SK-N-SH (cell line): ENCODE measurements around the gene SLC47A1. TPM values are rescaled to one million over a fixed set of nuclear protein-coding genes. Genes with fewer than 3 reads are reported as not detected.

Experiments
- CTCF ChIA-PET: fragments of 300-600, 350-600 bp; formaldehyde crosslinking; extraction: SDS; loops from one replicate; lab custom pipeline; 2021; lab: Yijun Ruan, JAX
- POLR2A ChIA-PET: fragments of 350-600 bp; sonication (Branson Sonifier 250); formaldehyde crosslinking; extraction: SDS; loops from one replicate; lab custom pipeline; 2020; ENCODE audit warnings: antibody characterized with exemption, inconsistent platforms; lab: Yijun Ruan, JAX
- DNase-seq: peaks from one replicate; pipeline ENCODE4 v3.0.0; 2012
- H2AFZ ChIP-seq: fragments of 200-600 bp; sonication (generic); 2 replicates; pipeline ENCODE4 v1.8.1; 2016; ENCODE audit warnings: antibody characterized with exemption, mild to moderate bottlenecking, low read depth
- H3F3A ChIP-seq: fragments of 200-600 bp; sonication (generic); replicated peaks from 2 replicates; pipeline ENCODE3; 2016; ENCODE audit warnings: antibody characterized with exemption, mild to moderate bottlenecking; ENCODE audit not compliant: insufficient read depth
- H3K27ac ChIP-seq, 2 experiments: fragments of 200-500 bp in 1 of 2; fragments of 200-600 bp in 1 of 2; sonication (Bioruptor generic) in 1 of 2; sonication (generic), shearing (Covaris generic) in 1 of 2; 2 replicates each; pipeline versions ENCODE4 v1.5.1 to v1.6.1; 2014 to 2016; ENCODE audit warnings: low read depth in 2 of 2, inconsistent platforms in 1 of 2, low read length in 1 of 2, mild to moderate bottlenecking in 1 of 2, mixed read lengths in 1 of 2
- H3K27me3 ChIP-seq: fragments of 200-600 bp; sonication (generic), shearing (Covaris generic); 2 replicates; pipeline ENCODE4 v1.6.1; 2016; ENCODE audit warnings: mixed run types; ENCODE audit not compliant: insufficient read depth
- H3K36me3 ChIP-seq, 2 experiments: fragments of 200-500 bp in 1 of 2; fragments of 200-600 bp in 1 of 2; sonication (Bioruptor generic) in 1 of 2; sonication (generic) in 1 of 2; replicated peaks in 1 of 2; 2 replicates each; pipeline versions ENCODE3 to v1.5.1; 2014 to 2016; ENCODE audit warnings: low read length in 1 of 2, mild to moderate bottlenecking in 1 of 2; ENCODE audit not compliant: insufficient read depth in 2 of 2, control insufficient read depth in 1 of 2
- H3K4me1 ChIP-seq, 2 experiments: fragments of 200-500 bp in 1 of 2; fragments of 200-600 bp in 1 of 2; sonication (Bioruptor generic) in 1 of 2; sonication (generic), shearing (Covaris generic) in 1 of 2; 2 replicates each; pipeline versions ENCODE4 v1.5.1 to v1.6.1; 2014 to 2016; ENCODE audit warnings: low read depth in 1 of 2, low read length in 1 of 2, mixed run types in 1 of 2; ENCODE audit not compliant: insufficient read depth in 2 of 2, control insufficient read depth in 1 of 2
- H3K4me2 ChIP-seq: fragments of 200-600 bp; sonication (generic), shearing (Covaris generic); 2 replicates; pipeline ENCODE4 v1.6.1; 2017; ENCODE audit warnings: mixed run types
- H3K4me3 ChIP-seq, 2 experiments: fragments of 200-500 bp in 1 of 2; fragments of 200-600 bp in 1 of 2; sonication (Bioruptor generic) in 1 of 2; sonication (generic), shearing (Covaris generic) in 1 of 2; 2 replicates each; pipeline versions ENCODE4 v1.5.1 to v1.8.1; 2014 to 2016; ENCODE audit warnings: low read depth in 2 of 2, inconsistent platforms in 1 of 2, low read length in 1 of 2, mild to moderate bottlenecking in 1 of 2, mixed read lengths in 1 of 2, moderate library complexity in 1 of 2
- H3K79me2 ChIP-seq: fragments of 200-600 bp; sonication (generic); 2 replicates; pipeline ENCODE4 v1.8.1; 2017; ENCODE audit warnings: mild to moderate bottlenecking; ENCODE audit not compliant: insufficient read depth
- H3K9ac ChIP-seq: fragments of 200-600 bp; sonication (generic); 2 replicates; pipeline ENCODE4 v1.6.1; 2017; ENCODE audit warnings: mixed run types
- H3K9me2 ChIP-seq: fragments of 200-600 bp; sonication (generic); 2 replicates; pipeline ENCODE4 v1.6.1; 2017; ENCODE audit warnings: mixed run types
- H3K9me3 ChIP-seq: fragments of 200-600 bp; sonication (generic); 2 replicates; pipeline ENCODE4 v1.6.1; 2017; ENCODE audit warnings: mixed run types, mild to moderate bottlenecking, moderate library complexity
- H4K20me1 ChIP-seq: fragments of 200-600 bp; sonication (generic); 2 replicates; pipeline ENCODE4 v1.6.1; 2017; ENCODE audit warnings: mild to moderate bottlenecking, mixed run types; ENCODE audit not compliant: insufficient read depth
- EP300 ChIP-seq, 2 experiments: IDR thresholded peaks; 2 replicates each; pipeline versions ENCODE4 v1.4.0 to v1.6.1; 2012; ENCODE audit warnings: borderline replicate concordance in 1 of 2, low read depth in 1 of 2, low read length in 1 of 2
- FOSL2 ChIP-seq: IDR thresholded peaks from 2 replicates; pipeline ENCODE4 v1.4.0; 2012; ENCODE audit warnings: low read depth, mild to moderate bottlenecking, moderate library complexity, borderline replicate concordance
- FOXM1 ChIP-seq: IDR thresholded peaks from 2 replicates; pipeline ENCODE4 v1.4.0; 2012; ENCODE audit warnings: low read depth, mild to moderate bottlenecking
- GABPA ChIP-seq: IDR thresholded peaks from 2 replicates; pipeline ENCODE4 v1.4.0; 2012; ENCODE audit warnings: low read depth, mild to moderate bottlenecking
- GATA2 ChIP-seq: sonication (generic); formaldehyde crosslinking; IDR thresholded peaks from 2 replicates; pipeline ENCODE4 v1.5.0; 2020; ENCODE audit warnings: mild to moderate bottlenecking, missing genetic modification reagents
- JUND ChIP-seq: IDR thresholded peaks from 2 replicates; pipeline ENCODE4 v1.4.0; 2012
- MEF2A ChIP-seq: IDR thresholded peaks from 2 replicates; pipeline ENCODE4 v1.4.0; 2012; ENCODE audit warnings: low read depth, borderline replicate concordance
- MXI1 ChIP-seq: IDR thresholded peaks from 2 replicates; pipeline ENCODE4 v1.6.1; 2012; ENCODE audit warnings: mild to moderate bottlenecking, low read depth, low read length, improper control_type of control experiment
- NRF1 ChIP-seq: IDR thresholded peaks from 2 replicates; pipeline ENCODE4 v1.6.1; 2012; ENCODE audit warnings: low read depth, mild to moderate bottlenecking, low read length
- POLR2AphosphoS5 ChIP-seq: IDR thresholded peaks from 2 replicates; pipeline ENCODE4 v1.6.1; 2012; ENCODE audit warnings: low read depth, low read length
- RCOR1 ChIP-seq: fragments of 150-350 bp; IDR thresholded peaks from 2 replicates; pipeline ENCODE4 v1.6.1; 2017; ENCODE audit warnings: antibody characterized with exemption, low read length
- SIN3A ChIP-seq: IDR thresholded peaks from 2 replicates; pipeline ENCODE4 v1.6.1; 2012; ENCODE audit warnings: low read depth, mild to moderate bottlenecking, low read length, moderate library complexity, borderline replicate concordance
- SMC3 ChIP-seq: IDR thresholded peaks from 2 replicates; pipeline ENCODE4 v1.6.1; 2012; ENCODE audit warnings: low read depth, low read length, improper control_type of control experiment
- TEAD4 ChIP-seq: IDR thresholded peaks from 2 replicates; pipeline ENCODE4 v1.4.0; 2012; ENCODE audit warnings: mild to moderate bottlenecking, borderline replicate concordance; ENCODE audit not compliant: insufficient read depth
- YY1 ChIP-seq: IDR thresholded peaks from 2 replicates; pipeline ENCODE4 v1.4.0; 2012; ENCODE audit warnings: low read depth, mild to moderate bottlenecking
- WGBS: methylation state at CpG from one replicate; pipeline ENCODE4 v1.1.6; 2017; ENCODE audit warnings: low lambda C conversion rate; 5-methylcytosine and 5-hydroxymethylcytosine counted together
- polyA plus RNA-seq, 3 experiments: library from polyadenylated mRNA; depleted of rRNA; stranded (reverse); fragments of >200 nt; gene quantifications; 2 replicates each; pipeline ENCODE4 v1.2.3, GENCODE V29; 2012
- TF ChIP-seq, protein P1 (sequence below): fragments of 150-350 bp; IDR thresholded peaks from 2 replicates; pipeline ENCODE4 v1.6.1; 2016; ENCODE audit warnings: mild to moderate bottlenecking, low read depth, low read length
- TF ChIP-seq, protein P2 (sequence below): fragments of 200-600 bp; sonication (generic); IDR thresholded peaks from 2 replicates; pipeline ENCODE4 v1.6.1; 2017; ENCODE audit warnings: antibody characterized with exemption, mild to moderate bottlenecking, moderate library complexity
- TF ChIP-seq, protein P3 (sequence below): IDR thresholded peaks from 2 replicates; pipeline ENCODE4; 2012
- TF ChIP-seq, protein P4 (sequence below): IDR thresholded peaks from 2 replicates; pipeline ENCODE4 v1.4.0; 2012; ENCODE audit warnings: low read depth
- TF ChIP-seq, protein P5 (sequence below): IDR thresholded peaks from 2 replicates; pipeline ENCODE4 v1.6.1; 2012; ENCODE audit warnings: mild to moderate bottlenecking, low read depth, low read length, moderate library complexity

The SLC47A1 gene
- polyA plus RNA-seq, 1 of the 3 experiments (the other 2 are of a cell fraction): 3.5 TPM

DNA sequence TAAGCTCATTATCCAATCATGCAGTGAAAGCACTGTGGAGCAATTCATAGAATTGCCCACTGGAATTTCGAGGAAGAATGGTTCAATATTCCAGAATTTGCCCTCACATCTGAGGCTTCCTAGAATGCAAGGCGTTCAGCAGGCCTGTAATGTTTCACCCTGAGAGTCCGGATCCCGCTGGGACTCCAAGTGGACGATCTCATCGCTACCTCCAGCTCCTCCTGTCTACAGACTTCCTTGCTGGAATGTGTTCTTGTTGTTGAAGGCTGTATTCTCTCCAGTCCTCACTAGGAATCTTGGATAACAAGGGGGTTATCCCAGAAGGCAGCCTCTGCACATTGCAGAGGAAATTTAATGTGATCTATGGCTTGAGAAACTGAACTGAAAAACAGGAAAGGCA, 7.8 kb downstream of the SLC47A1 start:
- POLR2A ChIA-PET: no interaction called here
- no peak overlapping the region for H3K4me3 ChIP-seq
- CTCF ChIA-PET: interaction anchor here (1.0 to 1.4 kb wide), 4 partner anchors 12 to 225 kb away, joined by 3 to 4 read pairs (median 4); no protein-coding TSS in a partner anchor

More for the DNA sequence above, 7.8 kb downstream of the SLC47A1 start:
- no peaks in the 10 kb centered on the region for H3F3A ChIP-seq
- H3K9me2 ChIP-seq: no peaks in the 10 kb centered on the region
- no peaks in the 10 kb centered on the region for H4K20me1 ChIP-seq
- no peaks in the 10 kb centered on the region for H3K79me2 ChIP-seq
- no peaks in the 10 kb centered on the region for H3K27me3 ChIP-seq
- no peak overlapping the region for H3K9ac ChIP-seq
- no peak for DNase-seq
- no peak overlapping the region for H3K4me2 ChIP-seq
- H2AFZ ChIP-seq: no peak overlapping the region
- no peaks in the 10 kb centered on the region for H3K36me3 ChIP-seq
- H3K4me1 ChIP-seq: no peaks in the 10 kb centered on the region
- no peak overlapping the region for H3K27ac ChIP-seq
- H3K9me3 ChIP-seq: no peaks in the 10 kb centered on the region
- WGBS: 85% methylated on average over 6 of the region's 6 CpGs
- no peak for TF ChIP-seq YY1
- TF ChIP-seq NRF1: no peak
- TF ChIP-seq MEF2A: no peak
- TF ChIP-seq FOSL2: no peak
- no peak for TF ChIP-seq TEAD4
- no peak for TF ChIP-seq POLR2AphosphoS5
- TF ChIP-seq, protein P1, sequence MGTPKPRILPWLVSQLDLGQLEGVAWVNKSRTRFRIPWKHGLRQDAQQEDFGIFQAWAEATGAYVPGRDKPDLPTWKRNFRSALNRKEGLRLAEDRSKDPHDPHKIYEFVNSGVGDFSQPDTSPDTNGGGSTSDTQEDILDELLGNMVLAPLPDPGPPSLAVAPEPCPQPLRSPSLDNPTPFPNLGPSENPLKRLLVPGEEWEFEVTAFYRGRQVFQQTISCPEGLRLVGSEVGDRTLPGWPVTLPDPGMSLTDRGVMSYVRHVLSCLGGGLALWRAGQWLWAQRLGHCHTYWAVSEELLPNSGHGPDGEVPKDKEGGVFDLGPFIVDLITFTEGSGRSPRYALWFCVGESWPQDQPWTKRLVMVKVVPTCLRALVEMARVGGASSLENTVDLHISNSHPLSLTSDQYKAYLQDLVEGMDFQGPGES: no peak
- no peak for TF ChIP-seq SMC3
- no peak for TF ChIP-seq GABPA
- TF ChIP-seq, protein P2, sequence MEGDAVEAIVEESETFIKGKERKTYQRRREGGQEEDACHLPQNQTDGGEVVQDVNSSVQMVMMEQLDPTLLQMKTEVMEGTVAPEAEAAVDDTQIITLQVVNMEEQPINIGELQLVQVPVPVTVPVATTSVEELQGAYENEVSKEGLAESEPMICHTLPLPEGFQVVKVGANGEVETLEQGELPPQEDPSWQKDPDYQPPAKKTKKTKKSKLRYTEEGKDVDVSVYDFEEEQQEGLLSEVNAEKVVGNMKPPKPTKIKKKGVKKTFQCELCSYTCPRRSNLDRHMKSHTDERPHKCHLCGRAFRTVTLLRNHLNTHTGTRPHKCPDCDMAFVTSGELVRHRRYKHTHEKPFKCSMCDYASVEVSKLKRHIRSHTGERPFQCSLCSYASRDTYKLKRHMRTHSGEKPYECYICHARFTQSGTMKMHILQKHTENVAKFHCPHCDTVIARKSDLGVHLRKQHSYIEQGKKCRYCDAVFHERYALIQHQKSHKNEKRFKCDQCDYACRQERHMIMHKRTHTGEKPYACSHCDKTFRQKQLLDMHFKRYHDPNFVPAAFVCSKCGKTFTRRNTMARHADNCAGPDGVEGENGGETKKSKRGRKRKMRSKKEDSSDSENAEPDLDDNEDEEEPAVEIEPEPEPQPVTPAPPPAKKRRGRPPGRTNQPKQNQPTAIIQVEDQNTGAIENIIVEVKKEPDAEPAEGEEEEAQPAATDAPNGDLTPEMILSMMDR: no peak
- TF ChIP-seq, protein P3, sequence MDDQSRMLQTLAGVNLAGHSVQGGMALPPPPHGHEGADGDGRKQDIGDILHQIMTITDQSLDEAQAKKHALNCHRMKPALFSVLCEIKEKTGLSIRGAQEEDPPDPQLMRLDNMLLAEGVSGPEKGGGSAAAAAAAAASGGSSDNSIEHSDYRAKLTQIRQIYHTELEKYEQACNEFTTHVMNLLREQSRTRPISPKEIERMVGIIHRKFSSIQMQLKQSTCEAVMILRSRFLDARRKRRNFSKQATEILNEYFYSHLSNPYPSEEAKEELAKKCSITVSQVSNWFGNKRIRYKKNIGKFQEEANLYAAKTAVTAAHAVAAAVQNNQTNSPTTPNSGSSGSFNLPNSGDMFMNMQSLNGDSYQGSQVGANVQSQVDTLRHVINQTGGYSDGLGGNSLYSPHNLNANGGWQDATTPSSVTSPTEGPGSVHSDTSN: no peak
- TF ChIP-seq SIN3A: no peak
- TF ChIP-seq, protein P4, sequence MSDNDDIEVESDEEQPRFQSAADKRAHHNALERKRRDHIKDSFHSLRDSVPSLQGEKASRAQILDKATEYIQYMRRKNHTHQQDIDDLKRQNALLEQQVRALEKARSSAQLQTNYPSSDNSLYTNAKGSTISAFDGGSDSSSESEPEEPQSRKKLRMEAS: no peak
- TF ChIP-seq MXI1: no peak
- TF ChIP-seq GATA2 (CRISPR knock-in tag): no peak
- TF ChIP-seq, protein P5, sequence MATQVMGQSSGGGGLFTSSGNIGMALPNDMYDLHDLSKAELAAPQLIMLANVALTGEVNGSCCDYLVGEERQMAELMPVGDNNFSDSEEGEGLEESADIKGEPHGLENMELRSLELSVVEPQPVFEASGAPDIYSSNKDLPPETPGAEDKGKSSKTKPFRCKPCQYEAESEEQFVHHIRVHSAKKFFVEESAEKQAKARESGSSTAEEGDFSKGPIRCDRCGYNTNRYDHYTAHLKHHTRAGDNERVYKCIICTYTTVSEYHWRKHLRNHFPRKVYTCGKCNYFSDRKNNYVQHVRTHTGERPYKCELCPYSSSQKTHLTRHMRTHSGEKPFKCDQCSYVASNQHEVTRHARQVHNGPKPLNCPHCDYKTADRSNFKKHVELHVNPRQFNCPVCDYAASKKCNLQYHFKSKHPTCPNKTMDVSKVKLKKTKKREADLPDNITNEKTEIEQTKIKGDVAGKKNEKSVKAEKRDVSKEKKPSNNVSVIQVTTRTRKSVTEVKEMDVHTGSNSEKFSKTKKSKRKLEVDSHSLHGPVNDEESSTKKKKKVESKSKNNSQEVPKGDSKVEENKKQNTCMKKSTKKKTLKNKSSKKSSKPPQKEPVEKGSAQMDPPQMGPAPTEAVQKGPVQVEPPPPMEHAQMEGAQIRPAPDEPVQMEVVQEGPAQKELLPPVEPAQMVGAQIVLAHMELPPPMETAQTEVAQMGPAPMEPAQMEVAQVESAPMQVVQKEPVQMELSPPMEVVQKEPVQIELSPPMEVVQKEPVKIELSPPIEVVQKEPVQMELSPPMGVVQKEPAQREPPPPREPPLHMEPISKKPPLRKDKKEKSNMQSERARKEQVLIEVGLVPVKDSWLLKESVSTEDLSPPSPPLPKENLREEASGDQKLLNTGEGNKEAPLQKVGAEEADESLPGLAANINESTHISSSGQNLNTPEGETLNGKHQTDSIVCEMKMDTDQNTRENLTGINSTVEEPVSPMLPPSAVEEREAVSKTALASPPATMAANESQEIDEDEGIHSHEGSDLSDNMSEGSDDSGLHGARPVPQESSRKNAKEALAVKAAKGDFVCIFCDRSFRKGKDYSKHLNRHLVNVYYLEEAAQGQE: no peak
- no peak for TF ChIP-seq FOXM1
- no peak for TF ChIP-seq EP300 (IDR thresholded peaks at IDR 0.05; ENCODE audit: borderline replicate concordance in 1 of 2, low read depth in 1 of 2, low read length in 1 of 2)
- no peak for TF ChIP-seq RCOR1
- no peak for TF ChIP-seq JUND
